Vein endothelial cell (primary cell): ENCODE measurements around the gene LZIC. TPM values are rescaled to one million over a fixed set of nuclear protein-coding genes. Genes with fewer than 3 reads are reported as not detected.

Experiments used
- small RNA-seq: library from RNA; depleted of rRNA; stranded (forward); fragments of <200 nt; gene quantifications from one replicate; pipeline ENCODE3, GENCODE V24; 2012
- total RNA-seq: library from RNA; depleted of rRNA; stranded (reverse); fragments of >200 nt; gene quantifications from 2 replicates; pipeline ENCODE4 v1.2.3, GENCODE V29; 2012

LZIC gene
- 25.5 and 33.0 TPM in 2 replicates for total RNA-seq

GRCh38 chr1:9942939-9943788 lies at the start of gene LZIC, which contains the start of gene NMNAT1:
Gene LZIC, minus strand, starts transcription at chr1:9943391. Its CDS starts 6,772 bp downstream, at chr1:9936619.
Gene NMNAT1, plus strand, starts transcription at chr1:9943475. Its CDS starts 28,599 bp downstream, at chr1:9972074.

GRCh38 chr1:9910076-9910422 lies 33.1 kb downstream of the LZIC start, which contains the start of gene CTNNBIP1:
Gene CTNNBIP1, minus strand, starts transcription at chr1:9910269. Its CDS starts 38,205 bp downstream, at chr1:9872064.

Small RNA genes within 50 kb of the gene (small RNA-seq; reads per million reads assigned to genes)
- gene MIR5697: 0.11 reads per million

Other genes starting within 250 kb of the LZIC start
- gene CLSTN1, start 119.4 kb downstream of the LZIC start, total RNA-seq: 84.9 and 92.4 TPM in 2 replicates
- gene CTNNBIP1, start 33.1 kb downstream of the LZIC start, total RNA-seq: 42.5 and 49.5 TPM in 2 replicates
- gene NMNAT1, start 84 bp upstream of the LZIC start, total RNA-seq: 8.5 and 12.7 TPM in 2 replicates
- gene RBP7, start 53.8 kb upstream of the LZIC start, total RNA-seq: not detected in 2 replicates
- gene UBE4B, start 89.6 kb upstream of the LZIC start, total RNA-seq: 49.5 and 49.6 TPM in 2 replicates